H1 (cell line): ENCODE measurements around the gene TAS2R42. TPM values are rescaled to one million over a fixed set of nuclear protein-coding genes. Genes with fewer than 3 reads are reported as not detected.

Source experiments
- CTCF ChIA-PET: fragments of 300-600 bp; sonication (Branson Sonifier 250); formaldehyde crosslinking; loops from one replicate; lab custom pipeline; 2021; ENCODE audit not compliant: partially characterized antibody; lab: Charles Lee
- POLR2A ChIA-PET: fragments of 300-600 bp; sonication (Branson Sonifier 250); formaldehyde crosslinking; loops from one replicate; lab custom pipeline; 2021; ENCODE audit warnings: inconsistent platforms; ENCODE audit not compliant: partially characterized antibody; lab: Charles Lee
- DNase-seq, 2 experiments: peaks; one replicate each; pipeline versions ENCODE4 v3.0.0 to v3.0.0-alpha.2; 2010 to 2022; ENCODE audit warnings: low spot score in 2 of 2, low read depth in 1 of 2, mixed read lengths in 1 of 2
- FAIRE-seq: peaks from 2 replicates; lab custom pipeline; 2011; peaks lifted over from hg19 to GRCh38; lab: Jason Lieb, UNC
- H2AFZ ChIP-seq: 2 replicates; pipeline ENCODE4 v1.8.1; 2012; ENCODE audit warnings: low read length, inconsistent platforms
- H2AK5ac ChIP-seq: 2 replicates; pipeline ENCODE4 v1.6.1; 2013; ENCODE audit warnings: low read depth, low read length
- H2BK120ac ChIP-seq: replicated peaks from 2 replicates; pipeline ENCODE3; 2013; ENCODE audit warnings: low read depth, low read length, inconsistent platforms
- H2BK12ac ChIP-seq: 2 replicates; pipeline ENCODE4 v1.6.1; 2013; ENCODE audit warnings: low read depth, low read length
- H2BK15ac ChIP-seq: 2 replicates; pipeline ENCODE4 v1.6.1; 2013; ENCODE audit warnings: low read length
- H2BK20ac ChIP-seq: 2 replicates; pipeline ENCODE4 v1.6.1; 2013; ENCODE audit warnings: low read length
- H2BK5ac ChIP-seq: 2 replicates; pipeline ENCODE4 v1.6.1; 2013; ENCODE audit warnings: low read depth, low read length
- H3K14ac ChIP-seq: 2 replicates; pipeline ENCODE4 v1.6.1; 2013; ENCODE audit warnings: inconsistent platforms; ENCODE audit not compliant: insufficient read length
- H3K18ac ChIP-seq: 2 replicates; pipeline ENCODE4 v1.6.1; 2013; ENCODE audit warnings: low read length; ENCODE audit errors: extremely low read depth
- H3K23ac ChIP-seq: 2 replicates; pipeline ENCODE4 v1.6.1; 2013; ENCODE audit warnings: inconsistent platforms; ENCODE audit not compliant: insufficient read length
- H3K23me2 ChIP-seq: 2 replicates; pipeline ENCODE4 v1.6.1; 2013; ENCODE audit warnings: low read depth, low read length
- H3K27ac ChIP-seq: 2 replicates; pipeline ENCODE4 v1.6.1; 2011; ENCODE audit warnings: low read depth, low read length, inconsistent platforms
- H3K27me3 ChIP-seq, 4 experiments: replicated peaks in 1 of 4; 1 replicate in 1 of 4; 2 replicates in 3 of 4; pipeline versions ENCODE4 v1.6.1 to v1.8.1; 2011 to 2013; ENCODE audit warnings: low read length in 3 of 4, mild to moderate bottlenecking in 3 of 4, inconsistent platforms in 2 of 4, mixed read lengths in 2 of 4, moderate library complexity in 1 of 4; ENCODE audit not compliant: control insufficient read depth in 3 of 4, insufficient read depth in 3 of 4; ENCODE audit errors: extremely low read depth in 1 of 4
- H3K36me3 ChIP-seq, 4 experiments: 2 replicates each; pipeline versions ENCODE4 v1.6.1 to v1.8.1; 2011 to 2013; ENCODE audit warnings: mild to moderate bottlenecking in 4 of 4, low read length in 3 of 4, moderate library complexity in 2 of 4, control low read depth in 1 of 4, inconsistent platforms in 1 of 4; ENCODE audit not compliant: insufficient read depth in 4 of 4, control insufficient read depth in 2 of 4
- H3K4ac ChIP-seq: replicated peaks from 2 replicates; pipeline ENCODE3; 2013; ENCODE audit warnings: low read length, low read depth, mixed read lengths, inconsistent platforms; ENCODE audit not compliant: insufficient read length
- H3K4me1 ChIP-seq, 4 experiments: replicated peaks in 1 of 4; 1 replicate in 1 of 4; 2 replicates in 3 of 4; pipeline versions ENCODE4 v1.6.1 to v1.8.1; 2011 to 2013; ENCODE audit warnings: low read length in 3 of 4, inconsistent platforms in 2 of 4, mixed read lengths in 1 of 4; ENCODE audit not compliant: insufficient read depth in 4 of 4, control insufficient read depth in 3 of 4
- H3K4me2 ChIP-seq, 2 experiments: 2 replicates each; pipeline versions ENCODE4 v1.6.1 to v1.8.1; 2011 to 2013; ENCODE audit warnings: low read depth in 2 of 2, low read length in 2 of 2, control low read depth in 1 of 2, inconsistent platforms in 1 of 2, mild to moderate bottlenecking in 1 of 2; ENCODE audit not compliant: insufficient read depth in 1 of 2
- H3K4me3 ChIP-seq, 4 experiments: fragments of 200-600, 300-600 bp in 1 of 4; sonication (generic), shearing (Covaris generic), sonication (Bioruptor Twin) in 1 of 4; 2 replicates each; pipeline versions ENCODE4 v1.5.1 to v1.8.1; 2011 to 2016; ENCODE audit warnings: low read length in 4 of 4, low read depth in 3 of 4, control low read depth in 2 of 4, inconsistent platforms in 2 of 4, mild to moderate bottlenecking in 2 of 4, mixed read lengths in 1 of 4, moderate library complexity in 1 of 4; ENCODE audit not compliant: insufficient read depth in 2 of 4; ENCODE audit errors: extremely low read depth in 1 of 4
- H3K56ac ChIP-seq: replicated peaks from 2 replicates; pipeline ENCODE3; 2013; ENCODE audit warnings: low read depth, mild to moderate bottlenecking, mixed read lengths, low read length, inconsistent platforms; ENCODE audit not compliant: insufficient read length
- H3K79me1 ChIP-seq: 2 replicates; pipeline ENCODE4 v1.6.1; 2013; ENCODE audit warnings: low read depth, low read length, control low read depth
- H3K79me2 ChIP-seq, 2 experiments: 2 replicates each; pipeline versions ENCODE4 v1.6.1 to v1.8.1; 2012 to 2013; ENCODE audit warnings: low read length in 2 of 2, mild to moderate bottlenecking in 2 of 2, inconsistent platforms in 1 of 2; ENCODE audit not compliant: insufficient read depth in 2 of 2, control insufficient read depth in 1 of 2
- H3K9ac ChIP-seq, 4 experiments: replicated peaks in 1 of 4; 1 replicate in 1 of 4; 2 replicates in 3 of 4; pipeline versions ENCODE4 v1.6.1 to v1.8.1; 2011 to 2013; ENCODE audit warnings: low read depth in 3 of 4, low read length in 3 of 4, control low read depth in 2 of 4, mild to moderate bottlenecking in 2 of 4, moderate library complexity in 2 of 4, inconsistent platforms in 1 of 4; ENCODE audit errors: extremely low read depth in 1 of 4
- H3K9me3 ChIP-seq, 2 experiments: 2 replicates each; pipeline versions ENCODE4 v1.6.1 to v1.8.1; 2012 to 2013; ENCODE audit warnings: mild to moderate bottlenecking in 2 of 2, moderate library complexity in 2 of 2, control low read depth in 1 of 2, inconsistent platforms in 1 of 2, low read depth in 1 of 2, low read length in 1 of 2, mixed read lengths in 1 of 2; ENCODE audit not compliant: insufficient read depth in 2 of 2
- H4K20me1 ChIP-seq, 2 experiments: replicated peaks in 1 of 2; 2 replicates each; pipeline versions ENCODE3 to v1.8.1; 2011 to 2013; ENCODE audit warnings: inconsistent platforms in 2 of 2, low read length in 2 of 2, mild to moderate bottlenecking in 1 of 2; ENCODE audit not compliant: insufficient read depth in 2 of 2, control insufficient read depth in 1 of 2
- H4K5ac ChIP-seq: 2 replicates; pipeline ENCODE4 v1.6.1; 2013; ENCODE audit warnings: low read length, low read depth, mixed read lengths, inconsistent platforms; ENCODE audit not compliant: insufficient read length
- H4K8ac ChIP-seq: 2 replicates; pipeline ENCODE4 v1.8.0; 2013; ENCODE audit warnings: mild to moderate bottlenecking, moderate library complexity, low read length, inconsistent platforms; ENCODE audit not compliant: insufficient read depth; ENCODE audit errors: extremely low read depth
- H4K91ac ChIP-seq: replicated peaks from 2 replicates; pipeline ENCODE3; 2013; ENCODE audit warnings: low read length, mixed read lengths, inconsistent platforms; ENCODE audit not compliant: insufficient read length
- CBX8 ChIP-seq: fragments of 300-800, 300-1000 bp; sonication (generic); IDR thresholded peaks from 2 replicates; pipeline ENCODE4 v1.7.1; 2016; ENCODE audit warnings: low read depth, low read length, borderline replicate concordance
- KDM5A ChIP-seq: fragments of 200-600 bp; IDR thresholded peaks from 2 replicates; pipeline ENCODE4 v1.7.1; 2012; ENCODE audit warnings: mild to moderate bottlenecking, low read length, inconsistent platforms, mixed read lengths
- WGBS, 2 experiments: shearing (Covaris generic) in 1 of 2; methylation state at CpG; one replicate each; pipeline versions ENCODE4 v1.1.6 to v1.1.7; 2013 to 2015; ENCODE audit warnings: low lambda C conversion rate in 2 of 2, mixed read lengths in 2 of 2, inconsistent platforms in 1 of 2, low coverage in 1 of 2, missing lambda C conversion rate in 1 of 2; ENCODE audit not compliant: insufficient replicate concordance in 2 of 2, insufficient coverage in 1 of 2, insufficient read length in 1 of 2; ENCODE audit errors: extremely low coverage in 1 of 2, missing lambda C conversion rate in 1 of 2; 5-methylcytosine and 5-hydroxymethylcytosine counted together
- polyA plus RNA-seq, 7 experiments: library from polyadenylated mRNA; depleted of rRNA in 3 of 7; stranded (reverse) in 5 of 7; unstranded in 2 of 7; fragments of >200 nt in 5 of 7; fragments of 200-250 nt in 2 of 7; gene quantifications; 1 replicate in 5 of 7; 2 replicates in 1 of 7; 4 replicates in 1 of 7; pipeline versions ENCODE4 v1.2.1 to v1.2.3, GENCODE V29; 2011 to 2013; ENCODE audit warnings: missing spikeins in 2 of 7, mixed read lengths in 2 of 7
- total RNA-seq: library from RNA; stranded (reverse); fragmentation: NEBNext Ultra II Directional; extraction: Animal tissue kit (Norgen Biotek cat#: 25700); gene quantifications from 2 replicates; pipeline ENCODE4 v1.2.1, GENCODE V29; 2021

Gene TAS2R42
- total and polyA plus RNA-seq, 2 of the 8 experiments (the other 6 are each of a cell fraction or from before 2014, with no cell fraction given) = not detected

GRCh38 chr12:11154400-11154925 lies 32.3 kb downstream of the TAS2R42 start:
- no peak for DNase-seq
- Histone ChIP-seq H2AK5ac (no peak overlapping the region), H3K9me3 (no peaks in the 10 kb centered on the region)

More at GRCh38 chr12:11154400-11154925, 32.3 kb downstream of the TAS2R42 start:
- H3K79me1 ChIP-seq = no peaks in the 10 kb centered on the region; the same call in 1 of the 2 replicates
- no peak overlapping the region for H2AFZ ChIP-seq
- H2BK12ac ChIP-seq = no peak overlapping the region
- no peak overlapping the region for H3K27ac ChIP-seq
- no peak overlapping the region for H2BK20ac ChIP-seq
- H3K14ac ChIP-seq = no peak overlapping the region
- H3K18ac ChIP-seq = no peak overlapping the region
- H4K8ac ChIP-seq = no peak overlapping the region
- no peak overlapping the region for H4K91ac ChIP-seq
- 96% methylated on average over 1 of the region's 1 CpG; no CpG with 5 or more reads in 1 of the 2 experiments for WGBS, 2 experiments
- no peak overlapping the region for H2BK15ac ChIP-seq
- H3K23ac ChIP-seq = no peak overlapping the region
- no peaks in the 10 kb centered on the region for H4K20me1 ChIP-seq
- H3K79me2 ChIP-seq = peaks cover 6 to 81% of the 10 kb centered on the region in 2 experiments; a peak in 3 of 4 replicates
- no peak overlapping the region for H3K56ac ChIP-seq
- no peaks in the 10 kb centered on the region for H3K27me3 ChIP-seq
- no peak overlapping the region for H4K5ac ChIP-seq
- TF ChIP-seq CBX8 = no peak
- TF ChIP-seq KDM5A = no peak
- H2BK5ac ChIP-seq = no peak overlapping the region
- CTCF ChIA-PET = no interaction called here
- H3K36me3 ChIP-seq = peaks cover 0 to 7% (median 3%) of the 10 kb centered on the region in 4 experiments; a peak in 3 of 8 replicates
- no peak overlapping the region for H3K4me2 ChIP-seq
- peaks cover 0 to 2% (median 0%) of the 10 kb centered on the region in 4 experiments; a peak in 1 of 7 replicates for H3K4me1 ChIP-seq
- H3K23me2 ChIP-seq = no peaks in the 10 kb centered on the region
- POLR2A ChIA-PET = interaction anchor here (0.8 to 1.7 kb wide), 4 partner anchors 12 to 431 kb away, joined by 3 to 7 read pairs (median 4); partner anchors contain the start of genes SMIM10L1 and YBX3
- no peak overlapping the region for H3K4ac ChIP-seq
- H2BK120ac ChIP-seq = no peak overlapping the region
- FAIRE-seq = no peak
- no peak overlapping the region for H3K9ac ChIP-seq
- H3K4me3 ChIP-seq = peak overlapping the region in 1 of 4 experiments; percentile 7; a peak in 2 of 8 replicates
